Activated naive CD4-positive, alpha-beta T cell treated with anti-CD3 and anti-CD28 coated beads, Interleukin-2, amount 50 U/mL, for 24 hours (primary cell): ENCODE data around the gene PTX4.

ENCODE experiments used
- H3K27ac Mint-ChIP-seq: one replicate; pipeline ENCODE4 v1.8.0; 2021; ENCODE audit warnings: mild to moderate bottlenecking, mixed read lengths
- H3K27me3 Mint-ChIP-seq: one replicate; pipeline ENCODE4 v1.8.0; 2021; ENCODE audit warnings: mixed read lengths
- H3K36me3 Mint-ChIP-seq: one replicate; pipeline ENCODE4 v1.8.0; 2021; ENCODE audit warnings: mixed read lengths
- H3K4me1 Mint-ChIP-seq: one replicate; pipeline ENCODE4 v1.8.0; 2021; ENCODE audit warnings: mixed read lengths
- H3K4me3 Mint-ChIP-seq: one replicate; pipeline ENCODE4 v1.8.0; 2021; ENCODE audit warnings: mild to moderate bottlenecking, mixed read lengths
- H3K9me3 Mint-ChIP-seq: one replicate; pipeline ENCODE4 v1.8.0; 2021; ENCODE audit warnings: mixed read lengths

Gene PTX4

DNA sequence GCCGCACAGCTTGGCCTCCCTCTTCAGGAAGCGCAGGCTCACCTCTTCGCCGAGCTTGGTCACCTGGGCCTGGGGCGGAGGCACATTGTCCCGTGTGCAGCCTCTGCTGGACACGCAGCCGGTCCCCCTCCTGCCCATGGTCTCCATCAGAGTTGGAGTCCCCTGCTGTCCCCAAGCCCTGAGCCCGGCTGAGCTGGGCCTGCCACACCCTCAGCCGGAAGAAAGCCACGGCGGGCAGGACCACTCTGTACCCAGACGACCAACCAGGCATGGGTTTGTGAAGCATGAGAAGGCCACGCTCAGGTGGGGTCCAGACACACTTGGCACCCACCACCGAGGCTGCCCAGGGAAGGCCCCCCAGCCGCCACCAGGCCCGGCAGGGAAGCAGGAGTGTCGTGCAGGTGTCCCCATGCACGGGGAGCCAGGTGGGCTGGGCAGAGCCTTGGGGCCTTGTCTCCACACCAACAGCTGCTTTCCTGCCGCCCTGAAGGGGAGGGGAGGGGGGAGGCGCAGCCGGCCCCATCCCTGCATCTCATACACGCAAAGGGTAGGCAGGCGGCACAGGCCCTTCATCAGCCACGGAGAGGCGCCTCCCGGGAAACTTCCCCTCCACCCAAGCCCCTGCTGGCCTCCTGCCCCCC, 49.6 kb downstream of the PTX4 start:
- no peak overlapping the region for H3K27ac Mint-ChIP-seq
- H3K36me3 Mint-ChIP-seq = no peaks in the 10 kb centered on the region
- H3K9me3 Mint-ChIP-seq = no peaks in the 10 kb centered on the region
- H3K27me3 Mint-ChIP-seq = no peaks in the 10 kb centered on the region
- H3K4me3 Mint-ChIP-seq = no peak overlapping the region
- H3K4me1 Mint-ChIP-seq = no peaks in the 10 kb centered on the region

DNA sequence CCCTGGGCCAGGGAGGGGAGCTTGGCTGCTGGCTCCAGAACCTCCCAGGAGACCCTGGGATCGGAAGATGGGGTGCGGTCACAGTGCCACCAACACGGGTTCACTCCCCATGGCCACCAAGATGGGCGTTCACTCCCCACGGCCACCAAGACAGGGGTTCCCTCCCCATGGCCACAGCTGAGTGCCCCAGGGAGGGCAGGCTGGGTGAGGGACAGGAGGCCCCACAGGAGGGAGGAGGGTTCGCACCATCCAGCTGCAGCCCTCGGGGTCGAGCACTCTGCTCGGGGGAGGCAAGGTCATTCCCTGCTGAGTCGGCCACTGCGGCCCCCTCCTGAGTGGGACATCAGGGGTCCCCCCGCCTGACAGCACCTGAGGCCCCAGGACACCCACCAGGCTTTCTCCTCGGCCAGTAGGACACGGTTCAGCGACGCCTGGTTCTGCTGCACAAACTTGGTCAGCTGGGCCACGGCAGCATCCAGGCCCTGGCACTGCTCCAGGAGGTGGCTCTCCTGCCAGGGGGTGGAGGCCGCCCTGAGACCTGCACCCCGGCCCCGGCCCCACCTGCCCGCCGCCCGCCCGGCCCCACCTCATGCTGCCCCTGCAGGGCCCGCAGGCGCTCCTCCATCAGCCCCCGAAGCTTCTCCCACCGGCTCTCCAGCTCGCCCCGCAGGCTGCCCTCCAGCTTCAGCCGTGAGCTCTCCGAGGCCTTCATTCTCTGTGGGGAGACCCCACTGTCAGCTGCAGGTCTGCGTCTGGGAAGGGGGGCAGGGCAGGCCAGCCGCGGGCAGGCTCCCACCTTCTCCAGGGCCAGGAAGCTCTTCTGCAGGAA, 50.3 kb downstream of the PTX4 start:
- Mint-ChIP-seq H3K9me3 (no peaks in the 10 kb centered on the region), H3K27me3 (no peaks in the 10 kb centered on the region), H3K36me3 (no peaks in the 10 kb centered on the region), H3K4me1 (no peaks in the 10 kb centered on the region), H3K27ac (no peak overlapping the region), H3K4me3 (no peak overlapping the region)

DNA sequence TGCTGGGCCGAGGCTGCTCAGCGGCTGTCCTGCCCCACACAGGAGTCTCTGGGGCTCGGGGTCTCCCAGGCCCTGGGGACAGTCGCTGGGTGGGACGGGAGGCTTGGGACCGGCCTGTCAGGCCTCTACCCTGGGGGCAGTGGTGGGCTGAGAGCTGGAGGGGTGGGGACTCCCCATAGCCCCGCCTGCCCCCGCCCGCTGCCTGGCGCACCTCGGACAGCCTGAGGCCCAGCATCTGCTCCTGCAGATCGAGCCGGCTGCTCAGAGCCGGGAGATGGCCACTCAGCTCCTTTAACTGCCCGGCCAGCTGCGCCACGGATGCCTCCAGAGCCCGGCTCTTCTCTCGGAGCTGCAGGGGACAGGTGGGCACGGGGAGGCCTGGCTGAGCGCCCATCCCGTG, 51.1 kb downstream of the PTX4 start:
- H3K4me3 Mint-ChIP-seq = no peak overlapping the region
- no peak overlapping the region for H3K27ac Mint-ChIP-seq
- no peaks in the 10 kb centered on the region for H3K27me3 Mint-ChIP-seq
- no peaks in the 10 kb centered on the region for H3K36me3 Mint-ChIP-seq
- H3K9me3 Mint-ChIP-seq = no peaks in the 10 kb centered on the region
- no peaks in the 10 kb centered on the region for H3K4me1 Mint-ChIP-seq

DNA sequence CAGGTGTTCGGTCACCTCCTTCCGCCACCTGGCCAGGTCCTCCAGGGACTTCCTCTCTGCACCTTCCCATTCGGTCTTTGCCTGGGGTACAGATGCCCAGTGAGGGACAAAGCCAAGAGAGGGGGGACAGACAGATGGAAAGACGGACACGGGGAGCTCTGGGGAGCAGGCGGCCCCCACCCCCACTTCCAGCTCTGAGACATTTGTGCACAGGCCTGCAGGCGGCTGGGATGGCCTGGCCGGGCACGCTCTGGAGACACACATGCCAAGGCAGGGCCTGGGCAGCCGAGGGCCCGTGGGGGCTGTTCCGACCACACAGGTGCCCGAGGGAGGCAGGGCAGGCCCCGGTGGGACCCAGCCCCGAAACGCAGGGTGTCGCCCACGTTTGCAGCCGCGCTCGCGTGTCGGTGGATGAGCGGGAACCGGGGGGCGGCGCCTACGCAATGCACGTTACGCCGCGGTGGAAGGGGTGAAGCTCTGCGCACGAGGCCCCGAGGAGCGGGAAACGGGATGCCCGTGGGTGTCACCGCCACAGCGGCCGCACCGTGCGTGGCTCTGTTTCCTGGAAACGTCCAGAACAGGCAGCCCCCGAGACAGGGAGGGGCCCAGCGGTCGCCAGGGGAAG, 51.9 kb downstream of the PTX4 start:
- Mint-ChIP-seq H3K36me3 (no peaks in the 10 kb centered on the region), H3K9me3 (no peaks in the 10 kb centered on the region), H3K27ac (no peak overlapping the region), H3K27me3 (no peaks in the 10 kb centered on the region), H3K4me1 (no peaks in the 10 kb centered on the region), H3K4me3 (no peak overlapping the region)

DNA sequence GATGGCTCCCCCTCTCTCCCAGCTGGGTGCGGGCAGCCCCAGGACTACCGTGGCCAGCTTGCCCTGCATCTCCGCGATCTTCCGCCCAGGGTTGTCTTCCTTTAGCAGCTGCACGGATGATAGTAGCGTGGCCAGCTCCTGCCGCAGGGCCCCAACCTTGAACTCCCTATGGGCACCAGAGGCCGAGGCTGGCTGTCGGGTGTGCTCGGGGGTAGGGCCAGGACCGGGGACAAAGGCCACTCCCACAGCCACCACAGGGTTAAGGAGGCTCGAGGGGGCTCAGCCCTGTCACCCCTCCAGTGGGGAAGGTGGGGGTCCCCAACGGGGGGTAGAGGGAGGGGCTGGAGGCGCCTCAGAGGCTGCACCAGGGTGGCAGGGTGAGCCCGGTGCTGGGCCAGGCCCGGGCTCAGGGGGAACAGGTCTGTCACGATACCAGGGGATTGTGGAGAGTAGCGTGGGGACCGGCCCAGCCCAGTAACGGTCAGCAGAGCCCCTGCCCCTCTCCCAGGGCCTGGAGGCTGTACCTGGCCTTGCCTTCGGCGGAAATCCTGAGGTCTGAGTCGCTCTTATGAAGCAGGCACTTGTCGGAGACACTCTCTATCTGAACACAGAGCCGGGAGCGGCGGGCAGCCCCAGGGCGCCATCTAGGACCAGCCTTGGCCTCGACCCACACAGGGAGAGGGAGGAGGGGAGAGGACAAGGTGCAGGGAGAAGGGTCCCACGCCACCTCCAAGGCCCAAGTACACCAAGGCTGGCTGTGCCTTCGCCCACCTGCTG, 52.6 kb downstream of the PTX4 start:
- Mint-ChIP-seq H3K4me1 (no peaks in the 10 kb centered on the region), H3K27ac (no peak overlapping the region)

More for the DNA sequence above, 52.6 kb downstream of the PTX4 start:
- Mint-ChIP-seq H3K36me3 (no peaks in the 10 kb centered on the region), H3K4me3 (no peak overlapping the region), H3K9me3 (no peaks in the 10 kb centered on the region), H3K27me3 (no peaks in the 10 kb centered on the region)
